GM19463 (cell line): ENCODE results near the gene ZNF469.
"Not testable (repeated sequence)": the region's sequence is repeated elsewhere in the genome, so short reads cannot be mapped to it uniquely, and the experiment has no call there.

ENCODE experiments used
- ATAC-seq: cut with Tn5 transposase; IDR thresholded peaks from one replicate; pipeline ENCODE4 v1.9.1; 2021; ENCODE audit warnings: mild to moderate bottlenecking, moderate library complexity; ENCODE audit not compliant: unreplicated experiment

Gene ZNF469

DNA sequence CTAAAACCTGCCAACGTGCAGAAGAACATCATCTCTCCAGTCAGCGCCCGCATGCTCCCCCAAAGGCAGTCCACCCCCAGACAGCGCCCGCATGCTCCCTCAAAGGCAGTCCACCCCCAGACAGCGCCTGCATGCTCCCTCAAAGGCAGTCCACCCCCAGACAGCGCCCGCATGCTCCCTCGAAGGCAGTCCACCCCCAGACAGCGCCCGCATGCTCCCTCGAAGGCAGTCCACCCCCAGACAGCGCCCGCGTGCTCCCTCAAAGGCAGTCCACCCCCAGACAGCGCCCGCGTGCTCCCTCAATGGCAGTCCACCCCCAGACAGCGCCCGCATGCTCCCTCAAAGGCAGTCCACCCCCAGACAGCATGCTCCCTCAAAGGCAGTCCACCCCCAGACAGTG lies 22.4 kb upstream of the ZNF469 start:
- ATAC-seq = not testable (repeated sequence)

DNA sequence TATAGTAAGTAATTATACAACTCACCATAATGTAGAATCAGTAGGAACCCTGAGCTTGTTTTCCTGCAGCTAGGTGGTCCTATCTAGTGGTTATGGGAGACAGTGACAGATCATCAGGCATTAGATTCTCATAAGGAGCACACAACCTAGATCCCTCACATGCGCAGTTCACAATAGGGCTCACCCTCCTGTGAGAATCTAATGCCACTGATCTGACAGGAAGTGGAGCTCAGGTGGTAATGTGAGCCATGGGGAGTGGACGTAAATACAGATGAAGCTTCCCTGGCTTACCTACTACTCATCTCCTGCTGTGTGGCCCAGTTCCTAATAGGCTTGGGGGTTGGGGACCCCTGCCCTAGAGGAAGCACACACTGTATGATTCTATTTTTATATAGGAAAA lies 21.8 kb upstream of the ZNF469 start:
- no peak for ATAC-seq

DNA sequence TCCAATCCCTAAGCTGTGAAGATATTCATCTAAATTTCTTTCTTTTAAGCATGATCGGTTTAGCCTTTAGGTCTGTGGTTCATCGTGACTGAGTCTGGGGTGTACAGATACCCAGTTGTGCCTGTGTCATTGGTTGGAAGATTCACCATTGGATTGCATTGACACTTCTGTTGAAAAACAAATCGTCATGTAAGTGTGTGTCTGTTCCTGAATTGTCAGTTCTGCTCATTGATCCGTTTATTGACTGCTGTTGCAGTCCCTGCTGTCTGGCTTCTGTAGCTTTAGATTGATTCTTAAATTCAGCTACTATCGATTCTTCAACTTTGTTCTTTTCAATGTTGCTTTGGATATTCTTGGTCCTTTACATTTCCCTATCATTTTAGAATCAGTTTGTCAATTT lies 21.0 kb upstream of the ZNF469 start:
- no peak for ATAC-seq

DNA sequence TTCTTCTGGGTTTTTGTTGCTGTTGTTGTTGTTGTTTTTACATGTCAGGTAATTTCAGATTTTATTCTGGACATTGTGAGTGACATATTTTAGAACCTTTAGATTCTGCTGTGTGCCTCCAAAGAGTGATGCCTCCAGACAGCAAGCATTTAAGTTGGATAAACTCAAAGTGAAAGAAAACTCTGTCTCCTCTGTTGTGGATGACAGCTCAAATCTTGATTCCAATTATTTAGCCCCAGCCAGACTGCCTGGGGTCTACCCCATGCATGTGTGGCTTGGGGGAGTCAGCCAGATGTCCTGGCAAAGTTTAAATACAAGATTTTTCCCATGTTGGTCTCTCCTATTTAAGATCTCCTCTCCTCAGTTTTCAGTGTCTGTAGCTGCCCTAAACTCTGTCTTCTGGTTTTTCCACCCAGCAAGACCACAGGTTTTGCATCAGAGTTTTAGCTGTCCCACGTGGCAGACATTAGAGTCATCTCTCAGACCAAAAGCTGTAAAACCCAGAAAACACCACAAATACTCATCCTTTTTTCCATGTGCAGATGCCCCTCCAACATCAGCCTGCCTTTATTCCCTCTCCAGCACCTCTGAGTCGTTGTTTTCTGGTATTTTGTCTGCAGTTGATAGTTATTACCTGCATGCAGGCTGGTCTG lies 19.4 kb upstream of the ZNF469 start:
- ATAC-seq = no peak

GRCh38 chr16:88365244-88365865 lies 17.4 kb upstream of the ZNF469 start:
- no peak for ATAC-seq

DNA sequence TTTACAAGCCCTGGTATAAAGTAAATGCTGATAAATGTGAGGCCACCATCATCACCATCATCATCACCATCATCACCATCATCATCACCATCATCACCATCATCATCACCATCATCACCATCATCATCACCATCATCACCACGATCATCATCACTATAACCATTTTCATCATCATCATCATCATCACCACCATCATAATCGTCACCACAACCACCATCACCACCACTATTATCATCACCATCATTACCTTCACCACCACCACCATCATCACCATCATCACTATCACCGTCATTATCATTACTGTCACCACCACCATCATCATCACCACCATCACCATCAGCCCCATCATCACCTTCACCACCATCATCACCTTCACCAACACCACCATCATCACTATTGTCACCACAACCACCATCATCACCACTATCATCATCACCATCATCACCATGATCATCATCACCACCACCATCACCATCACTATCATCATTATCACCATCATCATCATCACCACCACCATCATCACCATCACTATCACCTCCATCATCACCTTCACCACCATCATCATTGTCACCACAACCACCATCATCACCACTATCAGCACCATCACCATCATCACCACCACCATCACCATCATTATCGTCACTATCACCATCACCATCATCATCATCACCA lies 16.6 kb upstream of the ZNF469 start:
- no peak for ATAC-seq

DNA sequence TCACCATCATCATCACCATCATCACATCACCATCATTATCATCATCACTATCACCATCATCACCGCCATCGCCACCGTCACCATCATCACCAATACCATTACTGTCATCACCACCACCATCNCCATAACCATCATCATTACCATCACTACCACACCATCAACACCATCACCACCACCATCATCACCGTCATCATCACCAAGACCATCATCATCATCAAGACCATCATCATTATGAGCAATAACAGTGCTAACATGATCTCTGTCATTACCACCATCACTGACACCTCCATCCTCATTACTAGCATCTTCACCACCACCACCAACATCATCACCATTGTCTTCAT lies 16.1 kb upstream of the ZNF469 start:
- ATAC-seq = no peak

GRCh38 chr16:88367560-88367959 lies 15.2 kb upstream of the ZNF469 start:
- no peak for ATAC-seq

GRCh38 chr16:88368036-88368435 lies 14.7 kb upstream of the ZNF469 start:
- ATAC-seq = no peak

GRCh38 chr16:88368994-88369393 lies 13.8 kb upstream of the ZNF469 start:
- ATAC-seq = no peak

GRCh38 chr16:88369447-88370008 lies 13.2 kb upstream of the ZNF469 start:
- no peak for ATAC-seq

DNA sequence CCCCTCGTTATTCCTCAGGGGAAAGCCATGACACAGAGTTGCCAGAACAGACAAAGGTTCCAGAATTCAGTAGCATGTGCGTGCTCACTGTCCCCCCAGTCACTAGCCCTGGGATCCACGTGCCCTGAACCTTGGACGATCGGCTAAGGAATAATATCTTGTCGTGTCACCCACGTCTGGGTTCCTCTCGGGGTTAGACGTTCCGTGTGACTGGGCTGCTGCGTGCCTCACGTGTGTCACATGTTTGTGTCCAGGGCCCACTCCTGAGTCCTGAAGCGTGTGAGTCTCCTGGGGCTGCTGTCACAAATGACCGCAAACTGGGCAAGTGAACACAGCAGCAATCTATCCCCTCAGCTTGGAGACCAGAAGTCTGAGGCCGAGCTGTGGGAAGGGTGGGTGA lies 12.4 kb upstream of the ZNF469 start:
- no peak for ATAC-seq

GRCh38 chr16:88372522-88372921 lies 10.2 kb upstream of the ZNF469 start:
- ATAC-seq = no peak

DNA sequence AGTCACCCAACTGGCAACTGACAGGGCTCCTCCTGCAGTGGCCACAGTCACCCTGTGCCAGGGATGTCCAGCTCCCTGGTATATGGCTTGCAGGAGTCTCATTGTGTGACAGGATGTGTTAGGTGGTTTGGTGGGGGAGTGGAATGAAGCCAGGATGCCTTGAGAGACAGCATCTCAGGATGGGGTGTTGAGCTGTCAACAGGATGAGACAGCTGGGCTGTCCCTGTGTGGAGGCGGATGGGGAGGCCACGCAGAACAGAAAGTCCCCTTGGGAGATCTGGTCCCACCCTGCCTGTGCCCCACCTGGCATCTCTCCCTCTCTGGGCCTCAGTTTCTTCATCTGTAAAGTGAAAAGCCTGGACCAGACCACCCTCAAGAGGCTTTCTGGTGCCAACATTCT lies 9.5 kb upstream of the ZNF469 start:
- no peak for ATAC-seq

GRCh38 chr16:88373927-88374492 lies 8.7 kb upstream of the ZNF469 start:
- no peak for ATAC-seq

- ATAC-seq = no peak
These were observed 8.0 kb upstream of the ZNF469 start for GRCh38 chr16:88374736-88375135.

- ATAC-seq = no peak
These were observed 7.4 kb upstream of the ZNF469 start for GRCh38 chr16:88375236-88375975.

DNA sequence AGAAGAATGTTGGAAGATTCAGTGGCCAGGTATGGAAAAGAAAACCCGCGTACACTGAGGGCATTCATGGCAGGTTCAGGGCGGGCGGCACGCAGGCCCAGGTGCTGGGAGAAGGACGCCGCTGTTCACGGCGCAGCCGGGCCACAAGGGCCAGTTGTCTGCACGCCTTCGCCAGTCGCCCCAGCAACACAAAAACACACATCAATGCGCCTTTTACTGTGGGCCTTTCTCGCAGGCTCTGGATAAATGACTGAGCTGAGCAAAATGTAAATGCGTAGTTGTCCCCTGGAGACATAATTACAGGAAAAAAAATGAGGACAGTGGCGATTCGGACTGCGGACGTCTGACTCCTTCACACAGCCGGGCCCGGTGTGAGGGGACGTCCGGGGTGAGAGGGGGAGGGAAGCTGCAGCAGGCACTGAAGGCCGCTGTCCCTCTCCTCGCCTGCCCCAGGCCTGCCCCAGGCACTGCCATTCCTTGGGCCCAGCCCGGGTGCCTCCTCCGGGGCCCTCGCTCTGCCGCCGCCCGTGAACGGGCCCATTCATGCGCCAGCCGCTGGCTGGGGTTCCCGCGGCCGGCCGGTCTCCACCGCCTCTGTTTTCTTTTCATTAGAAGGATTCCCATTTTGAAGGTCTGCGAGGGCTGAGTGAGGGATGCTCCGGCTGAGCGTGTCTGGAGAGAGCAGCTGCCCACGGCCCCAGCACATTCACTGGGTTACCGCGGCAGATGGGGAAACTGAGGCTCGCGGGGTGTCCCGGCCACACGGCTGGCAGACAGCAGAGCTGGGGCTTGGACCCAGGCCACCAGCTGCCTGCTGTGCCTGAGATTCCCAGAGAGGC lies 6.5 kb upstream of the ZNF469 start:
- ATAC-seq = no peak

GRCh38 chr16:88376835-88377726 lies 5.7 kb upstream of the ZNF469 start:
- no peak for ATAC-seq
